ENCODE data around the gene RPAIN. TPM values are rescaled to one million over a fixed set of nuclear protein-coding genes. Genes with fewer than 3 reads are reported as not detected.
"Not testable (repeated sequence)": the region's sequence is repeated elsewhere in the genome, so short reads cannot be mapped to it uniquely, and the experiment has no call there.

Gene RPAIN
- polyA plus RNA-seq, 1 donor from 2014 or later: 451 TPM

DNA sequence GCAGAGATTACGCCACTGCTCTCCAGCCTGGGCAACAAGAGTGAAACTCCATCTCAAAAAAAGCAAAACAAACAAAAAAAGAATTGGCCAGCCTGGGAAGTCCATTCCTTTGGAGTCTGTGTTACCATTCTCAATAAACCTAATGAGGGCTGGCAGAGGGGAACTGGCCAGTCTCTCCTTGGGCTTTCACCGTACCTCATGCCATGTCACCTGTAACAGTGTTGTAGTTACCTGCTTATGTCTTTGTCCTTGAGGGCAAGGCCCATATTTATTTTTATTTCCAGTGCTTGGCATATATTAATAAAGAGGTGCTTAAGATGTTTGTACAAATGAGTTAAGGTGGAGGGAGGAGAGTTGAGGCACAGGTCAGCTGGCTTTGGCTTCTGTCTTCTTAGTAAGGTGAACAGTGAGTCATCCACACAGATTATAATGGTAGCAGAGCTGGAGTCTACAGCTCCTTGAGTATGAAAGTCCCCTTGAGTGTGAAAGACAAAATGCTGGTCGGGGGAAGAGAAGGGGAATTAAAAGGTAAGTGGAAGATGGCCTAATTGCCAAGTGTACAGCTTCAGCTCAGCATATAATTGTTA is 10.5 kb downstream of the RPAIN start:
- Histone ChIP-seq H3F3A (ENCODE audit: insufficient read depth, low read length, poor library complexity, severe bottlenecking) (no peaks in the 10 kb centered on the region), H3K27ac (ENCODE audit: low read length) (no peak overlapping the region), H3K9ac (ENCODE audit: low read length) (no peak overlapping the region), H3K36me3 (ENCODE audit: insufficient read depth, low read length) (peaks cover 15% of the 10 kb centered on the region), H3K27me3 (ENCODE audit: insufficient read depth, low read depth, low read length) (no peaks in the 10 kb centered on the region), H4K20me1 (ENCODE audit: insufficient read depth) (no peaks in the 10 kb centered on the region), H3K9me2 (ENCODE audit: insufficient read depth, low read length) (no peaks in the 10 kb centered on the region), H3K79me2 (replicated peaks; ENCODE audit: insufficient read depth, low read length) (peaks cover 8% of the 10 kb centered on the region), H3K4me3 (ENCODE audit: low read length) (no peak overlapping the region), H2AFZ (ENCODE audit: low read depth, low read length) (no peak overlapping the region), H3K4me2 (ENCODE audit: low read length) (no peak overlapping the region), H3K9me3 (ENCODE audit: low read length) (no peaks in the 10 kb centered on the region)
- TF ChIP-seq SMC3 (conservative IDR thresholded peaks at IDR 0.05; ENCODE audit: poor library complexity): no peak
- no peak for TF ChIP-seq TAF1 (IDR thresholded peaks at IDR 0.05; ENCODE audit: low read depth)

DNA sequence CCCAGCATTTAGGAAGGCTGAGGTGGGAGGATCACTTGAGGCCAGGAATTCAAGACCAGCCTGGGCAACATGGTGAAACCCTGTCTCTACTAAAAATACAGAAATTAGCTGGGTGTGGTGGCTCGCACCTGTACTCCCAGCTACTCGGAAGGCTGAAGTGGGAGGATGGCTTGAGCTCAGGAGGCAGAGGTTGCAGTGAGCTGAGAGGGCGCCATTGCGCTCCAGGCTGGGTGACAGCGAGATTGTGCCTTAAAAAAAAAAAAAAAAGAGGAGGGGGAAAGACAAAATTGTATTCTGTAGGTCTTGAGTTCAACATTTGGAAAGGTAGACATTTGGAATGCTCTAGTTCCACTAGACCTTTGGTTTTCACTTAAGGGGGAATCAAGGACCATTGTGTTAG is 11.3 kb downstream of the RPAIN start:
- H4K20me1 ChIP-seq (ENCODE audit: insufficient read depth); H3K27me3 ChIP-seq (ENCODE audit: insufficient read depth, low read depth, low read length); H3K9ac ChIP-seq (ENCODE audit: low read length); H3K4me2 ChIP-seq (ENCODE audit: low read length); H3K79me2 ChIP-seq (replicated peaks; ENCODE audit: insufficient read depth, low read length); H3F3A ChIP-seq (ENCODE audit: insufficient read depth, low read length, poor library complexity, severe bottlenecking); H3K4me3 ChIP-seq (ENCODE audit: low read length); H3K9me2 ChIP-seq (ENCODE audit: insufficient read depth, low read length); H2AFZ ChIP-seq (ENCODE audit: low read depth, low read length); H3K9me3 ChIP-seq (ENCODE audit: low read length); H3K27ac ChIP-seq (ENCODE audit: low read length): not testable (repeated sequence)
- peaks cover 15% of the 10 kb centered on the region for H3K36me3 ChIP-seq (ENCODE audit: insufficient read depth, low read length)

DNA sequence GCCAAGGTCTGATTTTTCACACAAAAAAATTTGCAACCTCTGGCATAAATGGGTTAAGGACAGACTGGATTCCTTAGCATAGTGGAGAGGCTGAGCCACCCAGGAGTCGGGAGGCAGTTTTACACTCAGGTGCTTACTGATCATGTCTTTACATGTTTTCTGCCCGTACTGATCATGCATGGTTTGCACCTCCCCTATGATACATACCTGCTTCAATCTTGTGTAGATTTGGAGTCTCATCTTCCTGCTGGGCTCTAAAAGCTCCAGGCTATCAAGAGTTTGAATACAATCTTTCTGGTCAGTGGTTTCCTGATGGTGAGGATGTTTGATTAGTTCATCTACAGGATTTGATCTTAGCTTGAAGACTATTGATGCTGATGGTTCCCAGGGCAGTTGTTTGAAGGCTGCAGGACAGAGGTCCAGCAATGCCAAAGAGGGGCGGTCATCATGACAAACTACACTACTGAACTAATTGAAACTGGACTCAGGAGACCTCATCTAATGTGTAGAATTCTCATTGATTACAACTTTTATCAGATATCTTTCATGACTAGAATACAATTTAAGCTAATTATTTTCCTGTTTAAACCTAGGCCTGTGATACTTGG is 12.1 kb downstream of the RPAIN start:
- no peaks in the 10 kb centered on the region for H3K9me3 ChIP-seq (ENCODE audit: low read length)
- peaks cover 15% of the 10 kb centered on the region for H3K36me3 ChIP-seq (ENCODE audit: insufficient read depth, low read length)
- no peaks in the 10 kb centered on the region for H3F3A ChIP-seq (ENCODE audit: insufficient read depth, low read length, poor library complexity, severe bottlenecking)
- no peak overlapping the region for H3K9ac ChIP-seq (ENCODE audit: low read length)
- H3K27me3 ChIP-seq (ENCODE audit: insufficient read depth, low read depth, low read length): no peaks in the 10 kb centered on the region
- no peak overlapping the region for H3K27ac ChIP-seq (ENCODE audit: low read length)
- H3K4me2 ChIP-seq (ENCODE audit: low read length): no peak overlapping the region
- no peak overlapping the region for H2AFZ ChIP-seq (ENCODE audit: low read depth, low read length)
- TF ChIP-seq POLR2AphosphoS5 (IDR thresholded peaks at IDR 0.05) (no peak), TAF1 (IDR thresholded peaks at IDR 0.05; ENCODE audit: low read depth) (no peak), REST (IDR thresholded peaks at IDR 0.05; ENCODE audit: borderline replicate concordance) (no peak), SMC3 (conservative IDR thresholded peaks at IDR 0.05; ENCODE audit: poor library complexity) (no peak), RAD21 (conservative IDR thresholded peaks at IDR 0.05) (no peak), EP300 (conservative IDR thresholded peaks at IDR 0.05; ENCODE audit: poor library complexity, severe bottlenecking) (no peak), MXI1 (conservative IDR thresholded peaks at IDR 0.05; ENCODE audit: poor library complexity, severe bottlenecking) (no peak), EZH2 (IDR thresholded peaks at IDR 0.05; ENCODE audit: borderline replicate concordance, insufficient read depth, low read length, poor library complexity, severe bottlenecking) (no peak), CTCF (IDR thresholded peaks at IDR 0.05; ENCODE audit: poor library complexity, severe bottlenecking) (no peak)
- H4K20me1 ChIP-seq (ENCODE audit: insufficient read depth): no peaks in the 10 kb centered on the region
- H3K79me2 ChIP-seq (replicated peaks; ENCODE audit: insufficient read depth, low read length): peaks cover 12% of the 10 kb centered on the region
- H3K4me3 ChIP-seq (ENCODE audit: low read length): no peak overlapping the region
- no peaks in the 10 kb centered on the region for H3K9me2 ChIP-seq (ENCODE audit: insufficient read depth, low read length)
